GM06990 (cell line): ENCODE data around the gene DIAPH1.

Experiments
- DNase-seq: peaks from one replicate; pipeline ENCODE4 v3.0.0-alpha.2; 2011; ENCODE audit not compliant: insufficient read length; ENCODE audit errors: extremely low read depth
- H3K27me3 ChIP-seq: replicated peaks from 2 replicates; pipeline ENCODE4 v1.6.0; 2011; ENCODE audit warnings: low read length; ENCODE audit not compliant: control insufficient read depth, insufficient read depth
- H3K36me3 ChIP-seq: 2 replicates; pipeline ENCODE4 v1.5.1; 2011; ENCODE audit warnings: low read length; ENCODE audit not compliant: control insufficient read depth, insufficient read depth
- H3K4me3 ChIP-seq: replicated peaks from 2 replicates; pipeline ENCODE4 v1.5.1; 2011; ENCODE audit warnings: low read depth, mild to moderate bottlenecking, control low read depth, low read length
- TF ChIP-seq, protein P1 (sequence below): IDR thresholded peaks from 2 replicates; pipeline ENCODE4 v1.5.1; 2011; ENCODE audit warnings: low read length, control low read depth, mild to moderate bottlenecking, inconsistent platforms; ENCODE audit not compliant: insufficient read depth, poor library complexity, severe bottlenecking

Gene DIAPH1

DNA sequence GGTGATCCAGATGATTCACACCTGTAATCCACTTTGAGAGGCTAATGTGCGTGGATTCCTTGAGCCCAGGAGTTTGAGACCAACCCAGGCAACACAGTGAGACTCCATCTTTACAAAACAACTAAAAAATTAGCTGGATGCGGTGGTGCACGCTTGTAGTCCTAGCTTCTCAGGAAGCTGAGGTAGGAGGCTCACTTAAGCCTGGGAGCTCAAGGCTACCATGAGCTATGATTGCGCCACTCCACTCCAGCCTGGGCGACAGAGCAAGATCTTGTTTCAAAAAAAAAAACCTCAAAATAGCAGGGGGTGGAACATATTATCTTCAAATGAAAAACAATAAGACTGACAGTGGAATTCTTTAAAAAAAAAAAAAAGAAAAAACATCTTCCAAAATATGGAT, 70.9 kb downstream of the DIAPH1 start:
- peaks cover 3% of the 10 kb centered on the region for H3K36me3 ChIP-seq

DNA sequence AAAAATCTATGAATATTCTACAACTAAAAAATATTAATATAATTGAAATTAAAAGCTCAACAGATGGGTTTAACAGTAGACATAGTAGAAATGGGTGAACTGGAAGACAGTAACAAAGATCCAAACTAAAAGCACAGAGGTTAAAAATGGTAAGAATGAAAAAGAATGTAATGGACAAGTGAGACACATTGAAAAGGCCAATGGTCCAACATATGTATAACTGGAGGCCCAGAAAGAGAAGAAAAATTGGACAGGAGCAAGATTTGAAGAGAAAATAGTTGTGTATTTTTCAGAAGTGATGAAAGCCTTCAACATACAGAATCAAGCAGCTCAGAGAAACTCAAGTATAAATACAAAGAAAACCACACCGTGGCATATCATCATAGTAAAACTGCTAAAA, 71.3 kb downstream of the DIAPH1 start:
- Histone ChIP-seq H3K4me3 (no peak overlapping the region), H3K27me3 (no peaks in the 10 kb centered on the region), H3K36me3 (peaks cover 3% of the 10 kb centered on the region)
- no peak for DNase-seq
- TF ChIP-seq, protein P1, sequence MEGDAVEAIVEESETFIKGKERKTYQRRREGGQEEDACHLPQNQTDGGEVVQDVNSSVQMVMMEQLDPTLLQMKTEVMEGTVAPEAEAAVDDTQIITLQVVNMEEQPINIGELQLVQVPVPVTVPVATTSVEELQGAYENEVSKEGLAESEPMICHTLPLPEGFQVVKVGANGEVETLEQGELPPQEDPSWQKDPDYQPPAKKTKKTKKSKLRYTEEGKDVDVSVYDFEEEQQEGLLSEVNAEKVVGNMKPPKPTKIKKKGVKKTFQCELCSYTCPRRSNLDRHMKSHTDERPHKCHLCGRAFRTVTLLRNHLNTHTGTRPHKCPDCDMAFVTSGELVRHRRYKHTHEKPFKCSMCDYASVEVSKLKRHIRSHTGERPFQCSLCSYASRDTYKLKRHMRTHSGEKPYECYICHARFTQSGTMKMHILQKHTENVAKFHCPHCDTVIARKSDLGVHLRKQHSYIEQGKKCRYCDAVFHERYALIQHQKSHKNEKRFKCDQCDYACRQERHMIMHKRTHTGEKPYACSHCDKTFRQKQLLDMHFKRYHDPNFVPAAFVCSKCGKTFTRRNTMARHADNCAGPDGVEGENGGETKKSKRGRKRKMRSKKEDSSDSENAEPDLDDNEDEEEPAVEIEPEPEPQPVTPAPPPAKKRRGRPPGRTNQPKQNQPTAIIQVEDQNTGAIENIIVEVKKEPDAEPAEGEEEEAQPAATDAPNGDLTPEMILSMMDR = no peak

More for the DNA sequence above, 70.9 kb downstream of the DIAPH1 start:
- TF ChIP-seq, protein P1 = no peak
- H3K4me3 ChIP-seq = no peak overlapping the region
- H3K27me3 ChIP-seq = no peaks in the 10 kb centered on the region
- DNase-seq = no peak

- Histone ChIP-seq H3K4me3 (no peak overlapping the region), H3K27me3 (no peaks in the 10 kb centered on the region), H3K36me3 (peaks cover 2% of the 10 kb centered on the region)
- no peak for DNase-seq
- TF ChIP-seq, protein P1 = no peak
These were observed 75.7 kb downstream of the DIAPH1 start for GRCh38 chr5:141543053-141543452.

DNA sequence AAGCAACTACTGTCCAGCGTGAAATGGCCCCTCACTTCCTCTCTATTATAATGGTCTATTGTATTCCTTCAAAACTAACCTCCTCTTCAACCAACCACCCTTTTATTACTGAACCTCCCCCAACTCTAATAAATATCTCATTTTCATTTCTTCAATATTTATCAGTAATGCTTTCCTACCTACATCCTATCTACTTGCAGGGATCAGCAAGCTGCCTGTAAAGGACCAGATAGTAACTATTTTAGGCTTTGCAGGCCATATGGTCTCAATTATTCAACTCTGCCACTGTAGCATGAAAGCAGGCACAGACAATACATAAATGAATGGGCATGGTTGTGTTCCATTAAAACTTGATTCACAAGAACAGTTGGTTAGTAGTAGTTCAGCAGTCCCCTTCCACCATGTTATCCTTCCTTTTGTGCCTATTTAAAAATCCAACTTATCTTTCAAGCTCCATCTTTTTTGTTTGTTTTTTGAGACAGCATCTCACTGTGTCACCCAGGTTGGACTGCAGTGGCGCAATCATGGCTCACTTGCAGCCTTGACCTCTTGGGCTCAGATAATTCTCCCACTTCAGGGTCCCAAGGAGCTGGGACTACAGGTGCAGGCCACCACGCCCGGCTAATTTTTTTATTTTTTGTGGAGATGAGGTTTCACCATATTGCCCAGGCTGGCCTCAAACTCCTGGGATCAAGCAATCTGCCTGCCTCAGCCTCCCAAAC, 84.1 kb downstream of the DIAPH1 start:
- DNase-seq = no peak

GRCh38 chr5:141533897-141534296, 84.9 kb downstream of the DIAPH1 start:
- DNase-seq = no peak
- TF ChIP-seq, protein P1 = no peak
- H3K27me3 ChIP-seq = no peaks in the 10 kb centered on the region
- no peak overlapping the region for H3K4me3 ChIP-seq
- H3K36me3 ChIP-seq = peaks cover 6% of the 10 kb centered on the region

More for the DNA sequence above, 84.1 kb downstream of the DIAPH1 start:
- no peak overlapping the region for H3K4me3 ChIP-seq
- H3K36me3 ChIP-seq = peaks cover 6% of the 10 kb centered on the region
- TF ChIP-seq, protein P1 = no peak
- no peaks in the 10 kb centered on the region for H3K27me3 ChIP-seq
